Loucy (cell line): ENCODE measurements around the gene EFNA4.

Experiments used
- H2AFZ ChIP-seq: fragments of 200-600 bp; sonication (generic); 2 replicates; pipeline ENCODE4 v1.6.0; 2016; ENCODE audit warnings: antibody characterized with exemption, mild to moderate bottlenecking, low read length, moderate library complexity
- H3F3A ChIP-seq: fragments of 200-600 bp; 2 replicates; pipeline ENCODE4 v1.6.0; 2016; ENCODE audit warnings: antibody characterized with exemption, low read depth, mild to moderate bottlenecking
- H3K27me3 ChIP-seq: fragments of 200-600 bp; sonication (generic); 2 replicates; pipeline ENCODE4 v1.6.1; 2014; ENCODE audit warnings: low read length, mild to moderate bottlenecking; ENCODE audit not compliant: insufficient read depth, poor library complexity, severe bottlenecking
- H3K36me3 ChIP-seq: fragments of 200-600 bp; sonication (generic); 2 replicates; pipeline ENCODE4 v1.6.1; 2016; ENCODE audit warnings: low read length; ENCODE audit not compliant: insufficient read depth
- H3K4me1 ChIP-seq: fragments of 200-600 bp; sonication (generic); 2 replicates; pipeline ENCODE4 v1.5.1; 2014; ENCODE audit warnings: low read length, mild to moderate bottlenecking; ENCODE audit not compliant: insufficient read depth, poor library complexity, severe bottlenecking
- H3K4me2 ChIP-seq: fragments of 200-600 bp; sonication (generic); 2 replicates; pipeline ENCODE4 v1.6.0; 2014; ENCODE audit warnings: antibody characterized with exemption, low read length, low read depth, mild to moderate bottlenecking; ENCODE audit not compliant: poor library complexity, severe bottlenecking
- H3K4me3 ChIP-seq: fragments of 200-600 bp; sonication (generic); 2 replicates; pipeline ENCODE4 v1.5.1; 2014; ENCODE audit warnings: low read length, mild to moderate bottlenecking, mixed read lengths; ENCODE audit not compliant: poor library complexity, severe bottlenecking
- H3K79me2 ChIP-seq: fragments of 200-600 bp; sonication (generic); 2 replicates; pipeline ENCODE4 v1.6.1; 2014; ENCODE audit warnings: low read length; ENCODE audit not compliant: insufficient read depth
- H3K9ac ChIP-seq: fragments of 200-600 bp; sonication (generic); 2 replicates; pipeline ENCODE4 v1.6.0; 2014; ENCODE audit warnings: mild to moderate bottlenecking, low read depth, low read length, moderate library complexity; ENCODE audit not compliant: poor library complexity, severe bottlenecking
- H3K9me2 ChIP-seq: fragments of 200-600 bp; sonication (generic); replicated peaks from 2 replicates; pipeline ENCODE4 v1.6.1; 2016; ENCODE audit warnings: low read depth, low read length, mixed read lengths
- H3K9me3 ChIP-seq: fragments of 200-600 bp; sonication (generic); 2 replicates; pipeline ENCODE4 v1.6.1; 2014; ENCODE audit warnings: mild to moderate bottlenecking, antibody characterized with exemption, low read length, low read depth; ENCODE audit not compliant: insufficient read depth
- H4K20me1 ChIP-seq: fragments of 200-600 bp; sonication (generic); 2 replicates; pipeline ENCODE4 v1.6.0; 2014; ENCODE audit warnings: antibody characterized with exemption, low read length, mild to moderate bottlenecking; ENCODE audit not compliant: insufficient read depth, poor library complexity, severe bottlenecking
- EZH2phosphoT487 ChIP-seq: fragments of 200-600 bp; IDR thresholded peaks from 2 replicates; pipeline ENCODE4 v1.6.1; 2018; ENCODE audit warnings: antibody characterized with exemption, mild to moderate bottlenecking, moderate library complexity, borderline replicate concordance
- TF ChIP-seq, protein P1 (sequence below): fragments of 200-600 bp; sonication (generic); conservative IDR thresholded peaks from 2 replicates; pipeline ENCODE4 v1.5.1; 2014; ENCODE audit warnings: mild to moderate bottlenecking, antibody characterized with exemption, low read length

The EFNA4 gene

DNA sequence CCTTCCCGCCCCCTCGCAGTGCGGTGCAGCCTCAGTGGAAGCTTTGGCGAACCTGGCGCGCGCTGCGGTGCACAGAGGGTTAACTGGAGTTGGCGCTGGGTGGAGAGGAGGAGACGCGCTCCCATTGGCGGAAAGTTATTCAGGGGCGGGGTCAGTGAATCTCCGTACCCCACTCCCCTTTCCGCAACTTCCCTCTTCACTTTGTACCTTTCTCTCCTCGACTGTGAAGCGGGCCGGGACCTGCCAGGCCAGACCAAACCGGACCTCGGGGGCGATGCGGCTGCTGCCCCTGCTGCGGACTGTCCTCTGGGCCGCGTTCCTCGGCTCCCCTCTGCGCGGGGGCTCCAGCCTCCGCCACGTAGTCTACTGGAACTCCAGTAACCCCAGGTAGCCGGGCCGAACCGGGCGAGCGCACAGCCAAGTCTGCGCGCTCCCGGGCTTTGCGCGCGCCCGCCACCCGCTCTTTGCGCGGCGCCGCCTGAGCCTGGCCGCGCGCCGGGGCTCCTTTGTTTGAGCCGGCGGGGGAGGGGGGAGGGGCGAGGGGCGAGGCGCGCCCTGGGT, at the start of gene EFNA4:
TSS of gene EFNA4 (plus strand) at position 191 of the 561 bp plus-strand sequence. CDS start at position 275, 84 bp downstream.
- Histone ChIP-seq H3K79me2 (peaks cover 29% of the 10 kb centered on the region), H3K9me2 (no peaks in the 10 kb centered on the region), H3K4me1 (peaks cover 42% of the 10 kb centered on the region), H3K4me3 (peak within 1 kb of the TSS; percentile 85), H3F3A (no peaks in the 10 kb centered on the region), H3K9me3 (no peaks in the 10 kb centered on the region), H3K4me2 (peak within 1 kb of the TSS; percentile 92), H3K27me3 (no peaks in the 10 kb centered on the region), H3K36me3 (no peaks in the 10 kb centered on the region), H4K20me1 (peaks cover 12% of the 10 kb centered on the region), H2AFZ (peak within 1 kb of the TSS; percentile 74), H3K9ac (peak within 1 kb of the TSS; percentile 77)
- no peak for TF ChIP-seq EZH2phosphoT487
- TF ChIP-seq, protein P1, sequence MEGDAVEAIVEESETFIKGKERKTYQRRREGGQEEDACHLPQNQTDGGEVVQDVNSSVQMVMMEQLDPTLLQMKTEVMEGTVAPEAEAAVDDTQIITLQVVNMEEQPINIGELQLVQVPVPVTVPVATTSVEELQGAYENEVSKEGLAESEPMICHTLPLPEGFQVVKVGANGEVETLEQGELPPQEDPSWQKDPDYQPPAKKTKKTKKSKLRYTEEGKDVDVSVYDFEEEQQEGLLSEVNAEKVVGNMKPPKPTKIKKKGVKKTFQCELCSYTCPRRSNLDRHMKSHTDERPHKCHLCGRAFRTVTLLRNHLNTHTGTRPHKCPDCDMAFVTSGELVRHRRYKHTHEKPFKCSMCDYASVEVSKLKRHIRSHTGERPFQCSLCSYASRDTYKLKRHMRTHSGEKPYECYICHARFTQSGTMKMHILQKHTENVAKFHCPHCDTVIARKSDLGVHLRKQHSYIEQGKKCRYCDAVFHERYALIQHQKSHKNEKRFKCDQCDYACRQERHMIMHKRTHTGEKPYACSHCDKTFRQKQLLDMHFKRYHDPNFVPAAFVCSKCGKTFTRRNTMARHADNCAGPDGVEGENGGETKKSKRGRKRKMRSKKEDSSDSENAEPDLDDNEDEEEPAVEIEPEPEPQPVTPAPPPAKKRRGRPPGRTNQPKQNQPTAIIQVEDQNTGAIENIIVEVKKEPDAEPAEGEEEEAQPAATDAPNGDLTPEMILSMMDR: no peak

- no peaks in the 10 kb centered on the region for H3F3A ChIP-seq
- no peaks in the 10 kb centered on the region for H3K27me3 ChIP-seq
- no peaks in the 10 kb centered on the region for H4K20me1 ChIP-seq
- H3K79me2 ChIP-seq: no peaks in the 10 kb centered on the region
- peak overlapping the region; percentile 22 for H3K9ac ChIP-seq
- peaks cover 45% of the 10 kb centered on the region for H3K4me1 ChIP-seq
- no peaks in the 10 kb centered on the region for H3K9me2 ChIP-seq
- H3K4me2 ChIP-seq: no peak overlapping the region
- H3K9me3 ChIP-seq: no peaks in the 10 kb centered on the region
- no peak overlapping the region for H3K4me3 ChIP-seq
- H3K36me3 ChIP-seq: no peaks in the 10 kb centered on the region
- H2AFZ ChIP-seq: no peak overlapping the region
- no peak for TF ChIP-seq EZH2phosphoT487
- TF ChIP-seq, protein P1: no peak
Measured at GRCh38 chr1:155014709-155015508, 48.6 kb upstream of the EFNA4 start.

GRCh38 chr1:155015527-155016230, 47.9 kb upstream of the EFNA4 start:
- H3F3A ChIP-seq: no peaks in the 10 kb centered on the region
- H3K4me1 ChIP-seq: peaks cover 37% of the 10 kb centered on the region
- H3K9ac ChIP-seq: no peak overlapping the region
- H3K79me2 ChIP-seq: no peaks in the 10 kb centered on the region
- no peak overlapping the region for H3K4me3 ChIP-seq
- no peaks in the 10 kb centered on the region for H3K9me3 ChIP-seq
- H2AFZ ChIP-seq: no peak overlapping the region
- H3K27me3 ChIP-seq: no peaks in the 10 kb centered on the region
- no peaks in the 10 kb centered on the region for H4K20me1 ChIP-seq
- H3K36me3 ChIP-seq: no peaks in the 10 kb centered on the region
- H3K9me2 ChIP-seq: no peaks in the 10 kb centered on the region
- TF ChIP-seq, protein P1: no peak
- no peak for TF ChIP-seq EZH2phosphoT487
- H3K4me2 ChIP-seq: no peak overlapping the region
